ENCODE data around the gene OR2V2. TPM values are rescaled to one million over a fixed set of nuclear protein-coding genes. Genes with fewer than 3 reads are reported as not detected.

Gene OR2V2
- total and polyA plus RNA-seq, 2 donors (not counting 1 experiment from before 2014, with no cell fraction given): not detected

GRCh38 chr5:181127907-181128626, 19.3 kb upstream of the OR2V2 start:
- ATAC-seq (ENCODE audit: low read depth): no peak
- DNase-seq: no peak
- H3K27ac ChIP-seq (ENCODE audit: low read length in 2 of 2): no peak overlapping the region
- Mint-ChIP-seq H3K27me3 (peaks cover 63% of the 10 kb centered on the region), H3K4me3 (no peak overlapping the region), H3K9me3 (ENCODE audit: insufficient read depth) (no peaks in the 10 kb centered on the region), H3K4me1 (peaks cover 2% of the 10 kb centered on the region), H3K27ac (no peak overlapping the region)
- no peak for TF ChIP-seq EZH2 (IDR thresholded peaks at IDR 0.05; ENCODE audit: borderline replicate concordance, insufficient read depth, low read depth, low read length, poor library complexity, severe bottlenecking)
- no peak for TF ChIP-seq CTCF (IDR thresholded peaks at IDR 0.05)
- H3K9ac ChIP-seq (ENCODE audit: low read length): no peak overlapping the region
- no peaks in the 10 kb centered on the region for H3K4me1 ChIP-seq (ENCODE audit: control insufficient read depth in 2 of 2, insufficient read depth in 2 of 2, low read length in 2 of 2)
- ChIA-PET CTCF (no interaction called here), POLR2A (no interaction called here)
- no peak overlapping the region for H2AFZ ChIP-seq (ENCODE audit: insufficient read depth, low read depth, low read length, poor library complexity, severe bottlenecking)
- WGBS (ENCODE audit: insufficient coverage): 77% methylated on average over 15 of the region's 15 CpGs
- intact Hi-C loops (cut with micrococcal nuclease): no loop called here
- no peaks in the 10 kb centered on the region for H3K36me3 ChIP-seq (replicated peaks in 1 of 2; ENCODE audit: control extremely low read depth in 1 of 2, control insufficient read depth in 1 of 2, extremely low read depth in 1 of 2, insufficient read depth in 2 of 2, low read length in 1 of 2)
- H3K4me2 ChIP-seq (replicated peaks; ENCODE audit: low read depth, low read length, poor library complexity, severe bottlenecking): no peak overlapping the region
- H3K79me2 ChIP-seq (ENCODE audit: control insufficient read depth, insufficient read depth, low read length): no peaks in the 10 kb centered on the region
- H3K4me3 ChIP-seq (ENCODE audit: control extremely low read depth in 1 of 5, extremely low read depth in 1 of 5, insufficient read depth in 1 of 5, low read depth in 2 of 5, low read length in 4 of 5): no peak overlapping the region
- H3K9me3 ChIP-seq (ENCODE audit: control extremely low read depth in 1 of 3, control insufficient read depth in 2 of 3, insufficient read depth in 1 of 3, low read length in 2 of 3): peaks cover 0 to 6% (median 0%) of the 10 kb centered on the region in 3 donors
- H4K20me1 ChIP-seq (ENCODE audit: control insufficient read depth, insufficient read depth, low read length, poor library complexity, severe bottlenecking): no peaks in the 10 kb centered on the region
- H3K27me3 ChIP-seq (replicated peaks in 1 of 4; ENCODE audit: control extremely low read depth in 1 of 4, control insufficient read depth in 3 of 4, insufficient read depth in 4 of 4, low read length in 3 of 4): peaks cover 0 to 24% (median 7%) of the 10 kb centered on the region in 4 experiments

- Histone ChIP-seq H3K36me3 (replicated peaks in 1 of 2; ENCODE audit: control extremely low read depth in 1 of 2, control insufficient read depth in 1 of 2, extremely low read depth in 1 of 2, insufficient read depth in 2 of 2, low read length in 1 of 2) (no peaks in the 10 kb centered on the region), H3K27ac (ENCODE audit: low read length in 2 of 2) (no peak overlapping the region)
Observed at GRCh38 chr5:181129601-181130000, 17.8 kb upstream of the OR2V2 start.

More at GRCh38 chr5:181129601-181130000, 17.8 kb upstream of the OR2V2 start:
- Mint-ChIP-seq H3K4me3 (no peak overlapping the region), H3K9me3 (ENCODE audit: insufficient read depth) (no peaks in the 10 kb centered on the region), H3K27me3 (peaks cover 67% of the 10 kb centered on the region), H3K27ac (no peak overlapping the region), H3K4me1 (peaks cover 2% of the 10 kb centered on the region)
- POLR2A ChIA-PET: no interaction called here
- H3K79me2 ChIP-seq (ENCODE audit: control insufficient read depth, insufficient read depth, low read length): no peaks in the 10 kb centered on the region
- H3K4me3 ChIP-seq (ENCODE audit: control extremely low read depth in 1 of 5, extremely low read depth in 1 of 5, insufficient read depth in 1 of 5, low read depth in 2 of 5, low read length in 4 of 5): no peak overlapping the region
- no peak overlapping the region for H2AFZ ChIP-seq (ENCODE audit: insufficient read depth, low read depth, low read length, poor library complexity, severe bottlenecking)
- DNase-seq: no peak
- CTCF ChIA-PET: no interaction called here
- H3K9me3 ChIP-seq (ENCODE audit: control extremely low read depth in 1 of 3, control insufficient read depth in 2 of 3, insufficient read depth in 1 of 3, low read length in 2 of 3): peaks cover 0 to 6% (median 0%) of the 10 kb centered on the region in 3 donors
- WGBS (ENCODE audit: insufficient coverage): no CpG with 5 or more reads among the region's 7 CpGs
- no peaks in the 10 kb centered on the region for H4K20me1 ChIP-seq (ENCODE audit: control insufficient read depth, insufficient read depth, low read length, poor library complexity, severe bottlenecking)
- H3K4me1 ChIP-seq (ENCODE audit: control insufficient read depth in 2 of 2, insufficient read depth in 2 of 2, low read length in 2 of 2): no peaks in the 10 kb centered on the region
- TF ChIP-seq CTCF (IDR thresholded peaks at IDR 0.05): no peak
- TF ChIP-seq EZH2 (IDR thresholded peaks at IDR 0.05; ENCODE audit: borderline replicate concordance, insufficient read depth, low read depth, low read length, poor library complexity, severe bottlenecking): no peak
- intact Hi-C loops (cut with micrococcal nuclease): no loop called here
- ATAC-seq (ENCODE audit: low read depth): no peak
- H3K9ac ChIP-seq (ENCODE audit: low read length): no peak overlapping the region
- H3K4me2 ChIP-seq (replicated peaks; ENCODE audit: low read depth, low read length, poor library complexity, severe bottlenecking): no peak overlapping the region
- H3K27me3 ChIP-seq (replicated peaks in 1 of 4; ENCODE audit: control extremely low read depth in 1 of 4, control insufficient read depth in 3 of 4, insufficient read depth in 4 of 4, low read length in 3 of 4): peaks cover 0 to 24% (median 7%) of the 10 kb centered on the region in 4 experiments

Data from B cell (primary cell).